Esophagus muscularis mucosa (tissue), 4 donors: Measurements from ENCODE around the gene ATPAF1. TPM values are rescaled to one million over a fixed set of nuclear protein-coding genes. Genes with fewer than 3 reads are reported as not detected.

Source experiments
- DNase-seq: peaks from one replicate; pipeline ENCODE4 v3.0.0-alpha.2; 2017; ENCODE audit errors: extremely low spot score
- H3K27ac ChIP-seq, 4 donors: fragments of 200-600 bp; sonication (generic); replicated peaks in 1 of 4; 1 replicate in 3 of 4; 2 replicates in 1 of 4; pipeline ENCODE4 v1.5.1; 2016 to 2019; ENCODE audit warnings: mild to moderate bottlenecking in 1 of 4
- H3K27me3 ChIP-seq, 4 donors: fragments of 200-600 bp; sonication (generic); one replicate each; pipeline versions ENCODE4 v1.5.1 to v1.6.0; 2016 to 2019
- H3K36me3 ChIP-seq, 4 donors: fragments of 200-600 bp; sonication (generic); one replicate each; pipeline ENCODE4 v1.5.1; 2016 to 2019
- H3K4me1 ChIP-seq, 4 donors: fragments of 200-600 bp; sonication (generic); one replicate each; pipeline ENCODE4 v1.5.1; 2016 to 2019
- H3K4me3 ChIP-seq, 4 donors: fragments of 200-600 bp; sonication (generic); 1 replicate in 2 of 4; 2 replicates in 2 of 4; pipeline ENCODE4 v1.5.1; 2016 to 2019; ENCODE audit warnings: mild to moderate bottlenecking in 4 of 4, moderate library complexity in 1 of 4
- H3K9me3 ChIP-seq, 4 donors: fragments of 200-600 bp; sonication (generic); 1 replicate in 3 of 4; 2 replicates in 1 of 4; pipeline ENCODE4 v1.5.1; 2016 to 2019
- EP300 ChIP-seq: sonication (generic); formaldehyde crosslinking; IDR thresholded peaks from one replicate; pipeline ENCODE4 v1.6.1; 2017; ENCODE audit warnings: antibody characterized with exemption
- POLR2A ChIP-seq: fragments of 450-650 bp; IDR thresholded peaks from one replicate; pipeline ENCODE4 v1.6.1; 2017; ENCODE audit warnings: antibody characterized with exemption, moderate library complexity, mild to moderate bottlenecking, low read depth
- POLR2AphosphoS5 ChIP-seq, 2 donors: sonication (generic); formaldehyde crosslinking; IDR thresholded peaks; one replicate each; pipeline ENCODE4 v1.6.1; 2017; ENCODE audit warnings: antibody characterized with exemption in 2 of 2
- WGBS: methylation state at CpG from one replicate; pipeline ENCODE4 v1.1.5; 2018; 5-methylcytosine and 5-hydroxymethylcytosine counted together
- intact Hi-C: fragments of 100-400 bp; cut with DNase I; formaldehyde crosslinking; loops from one replicate; pipeline ENCODE4 v1.15.1; 2023
- total RNA-seq, 4 donors: library from RNA; depleted of rRNA; stranded (reverse); fragments of >200 nt; gene quantifications; one replicate each; pipeline versions ENCODE4 v1.1.0 to v1.2.1, GENCODE V29; 2016
- TF ChIP-seq, protein P1 (sequence below), 3 experiments: fragments of 200-600 bp in 2 of 3; fragments of 450-650 bp in 1 of 3; sonication (generic) in 2 of 3; IDR thresholded peaks; one replicate each; pipeline ENCODE4 v1.5.1; 2017 to 2019; ENCODE audit warnings: antibody characterized with exemption in 3 of 3, mild to moderate bottlenecking in 2 of 3, moderate library complexity in 1 of 3

The ATPAF1 gene
- total RNA-seq, 4 donors from 2014 or later = 64.4 to 88.0 (median 68.5) TPM

DNA sequence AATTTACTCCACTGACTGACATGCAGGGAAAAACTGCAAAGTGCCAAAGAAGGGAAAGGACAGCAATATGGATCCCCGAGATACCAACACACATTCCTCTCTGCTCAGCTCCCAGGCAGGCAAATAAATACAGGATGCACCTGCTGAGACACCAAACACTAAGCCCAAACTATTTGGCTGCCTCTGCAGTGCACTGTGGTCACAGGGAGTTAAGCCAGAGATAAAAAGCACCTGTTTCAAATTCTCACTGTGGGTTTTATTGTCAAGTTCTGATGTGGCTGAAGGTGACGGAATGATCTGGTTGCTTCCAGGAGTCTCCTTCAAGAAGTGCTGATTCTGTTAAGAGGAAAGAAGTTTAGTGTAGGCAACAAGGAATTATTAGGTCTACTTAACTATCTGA lies 21.2 kb upstream of the ATPAF1 start:
- no peaks in the 10 kb centered on the region for H3K9me3 ChIP-seq

DNA sequence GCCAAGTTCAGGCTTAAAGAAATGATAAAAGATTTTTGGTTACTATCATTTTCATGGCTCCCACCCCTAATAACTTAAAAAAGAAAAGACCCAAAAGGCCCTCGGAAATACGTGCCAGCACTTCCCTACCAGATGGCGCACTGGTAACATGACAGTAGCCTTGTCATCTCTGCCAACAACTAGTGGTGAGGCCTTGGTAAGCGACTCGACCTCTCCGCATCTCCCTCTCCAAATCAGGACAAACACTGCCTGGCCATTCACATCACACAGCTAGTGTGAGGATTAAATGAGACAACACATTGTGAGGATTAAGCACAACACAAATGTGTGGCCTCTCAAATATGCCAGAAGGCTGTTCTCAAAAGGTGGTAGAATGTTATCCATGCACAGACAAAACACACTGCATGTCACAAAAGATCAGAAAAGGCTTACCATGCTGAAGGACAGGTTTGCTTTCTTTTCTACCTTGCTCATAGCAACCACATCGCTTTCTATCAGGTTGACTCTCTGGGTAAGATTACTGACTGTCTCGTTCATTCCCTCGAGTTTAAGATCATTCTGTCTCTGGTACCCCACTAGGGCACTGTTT lies 19.9 kb upstream of the ATPAF1 start:
- H3K4me1 ChIP-seq = peaks cover 14 to 38% (median 31%) of the 10 kb centered on the region in 4 donors
- TF ChIP-seq POLR2AphosphoS5 (IDR thresholded peaks at IDR 0.05) = no peak
- no peak for TF ChIP-seq POLR2A
- TF ChIP-seq, protein P1, sequence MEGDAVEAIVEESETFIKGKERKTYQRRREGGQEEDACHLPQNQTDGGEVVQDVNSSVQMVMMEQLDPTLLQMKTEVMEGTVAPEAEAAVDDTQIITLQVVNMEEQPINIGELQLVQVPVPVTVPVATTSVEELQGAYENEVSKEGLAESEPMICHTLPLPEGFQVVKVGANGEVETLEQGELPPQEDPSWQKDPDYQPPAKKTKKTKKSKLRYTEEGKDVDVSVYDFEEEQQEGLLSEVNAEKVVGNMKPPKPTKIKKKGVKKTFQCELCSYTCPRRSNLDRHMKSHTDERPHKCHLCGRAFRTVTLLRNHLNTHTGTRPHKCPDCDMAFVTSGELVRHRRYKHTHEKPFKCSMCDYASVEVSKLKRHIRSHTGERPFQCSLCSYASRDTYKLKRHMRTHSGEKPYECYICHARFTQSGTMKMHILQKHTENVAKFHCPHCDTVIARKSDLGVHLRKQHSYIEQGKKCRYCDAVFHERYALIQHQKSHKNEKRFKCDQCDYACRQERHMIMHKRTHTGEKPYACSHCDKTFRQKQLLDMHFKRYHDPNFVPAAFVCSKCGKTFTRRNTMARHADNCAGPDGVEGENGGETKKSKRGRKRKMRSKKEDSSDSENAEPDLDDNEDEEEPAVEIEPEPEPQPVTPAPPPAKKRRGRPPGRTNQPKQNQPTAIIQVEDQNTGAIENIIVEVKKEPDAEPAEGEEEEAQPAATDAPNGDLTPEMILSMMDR (IDR thresholded peaks at IDR 0.05) = no peak
- TF ChIP-seq EP300 = no peak
- WGBS = 71% methylated on average over 9 of the region's 9 CpGs
- H3K27me3 ChIP-seq = no peaks in the 10 kb centered on the region
- H3K9me3 ChIP-seq = no peaks in the 10 kb centered on the region
- H3K36me3 ChIP-seq = peaks cover 52 to 88% (median 70%) of the 10 kb centered on the region in 4 donors
- H3K4me3 ChIP-seq = no peak overlapping the region
- peak; percentile 87 for DNase-seq
- intact Hi-C loops = no loop called here
- H3K27ac ChIP-seq = peak overlapping the region; percentile 40 to 57 (median 50)

More for the DNA sequence above, 21.2 kb upstream of the ATPAF1 start:
- peaks cover 14 to 44% (median 38%) of the 10 kb centered on the region in 4 donors for H3K4me1 ChIP-seq
- TF ChIP-seq POLR2A = no peak
- intact Hi-C loops = no loop called here
- DNase-seq = no peak
- H3K4me3 ChIP-seq = no peak overlapping the region
- 67% methylated on average over 2 of the region's 2 CpGs for WGBS
- peaks cover 38 to 74% (median 56%) of the 10 kb centered on the region in 4 donors for H3K36me3 ChIP-seq
- H3K27ac ChIP-seq = no peak overlapping the region
- H3K27me3 ChIP-seq = no peaks in the 10 kb centered on the region

DNA sequence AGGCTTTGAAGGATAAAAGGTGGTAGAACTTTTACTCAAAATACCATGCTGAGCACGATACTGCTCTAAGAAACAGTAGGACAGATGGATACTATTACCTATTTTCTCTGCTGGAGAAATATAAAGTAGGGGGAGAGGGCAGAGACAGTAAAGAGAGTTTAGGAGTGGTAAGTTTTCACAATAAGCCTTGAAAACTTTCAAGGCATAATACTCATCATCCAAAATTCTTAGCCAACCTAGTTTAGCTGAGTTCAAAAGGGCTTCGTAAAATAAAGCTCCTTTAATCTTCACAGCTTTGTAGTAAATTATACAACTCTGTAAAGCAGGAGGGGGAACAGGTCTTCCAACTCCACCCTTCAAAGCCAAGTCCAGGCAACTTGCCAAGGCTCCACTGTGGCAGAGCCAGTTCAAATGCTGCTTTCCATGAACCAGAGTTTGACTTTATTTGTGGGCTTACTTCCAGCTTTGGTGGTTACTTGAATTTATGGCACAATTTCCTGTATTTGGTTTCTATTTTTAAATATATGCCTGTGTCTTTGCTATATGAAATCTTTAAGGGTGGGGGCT lies 19.0 kb upstream of the ATPAF1 start:
- 28% methylated on average over 2 of the region's 2 CpGs for WGBS
- H3K9me3 ChIP-seq = no peaks in the 10 kb centered on the region

DNA sequence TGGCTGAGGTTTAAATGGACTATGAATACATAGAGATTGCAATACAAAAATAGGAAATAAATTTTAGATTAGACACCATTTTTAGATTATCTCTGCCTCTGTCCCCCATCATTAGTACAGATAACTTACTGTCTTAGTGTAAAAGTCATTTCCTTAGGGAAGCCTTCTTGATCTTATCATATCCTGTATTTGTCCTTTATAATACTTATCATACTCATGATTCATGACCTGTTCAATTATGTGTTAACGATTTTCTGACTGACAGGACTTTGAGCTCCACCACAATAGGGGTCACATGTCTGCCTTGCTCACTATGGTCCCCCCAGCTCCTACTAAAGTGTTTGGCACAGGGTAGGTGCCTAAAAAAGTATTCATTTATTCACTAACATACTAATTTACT lies 18.1 kb upstream of the ATPAF1 start:
- Histone ChIP-seq H3K4me3 (no peak overlapping the region), H3K9me3 (no peaks in the 10 kb centered on the region), H3K36me3 (peaks cover 55 to 100% (median 80%) of the 10 kb centered on the region in 4 donors), H3K27ac (peak overlapping the region in 1 of 4 donors; percentile 55), H3K27me3 (no peaks in the 10 kb centered on the region), H3K4me1 (peaks cover 12 to 25% (median 21%) of the 10 kb centered on the region in 4 donors)
- WGBS = 71% methylated on average over 1 of the region's 1 CpG
- intact Hi-C loops = no loop called here
- no peak for DNase-seq
- TF ChIP-seq, protein P1 (IDR thresholded peaks at IDR 0.05) = no peak
- TF ChIP-seq POLR2A (no peak), EP300 (no peak), POLR2AphosphoS5 (IDR thresholded peaks at IDR 0.05) (no peak)

More for the DNA sequence above, 19.0 kb upstream of the ATPAF1 start:
- H3K36me3 ChIP-seq = peaks cover 57 to 96% (median 78%) of the 10 kb centered on the region in 4 donors
- peaks cover 13 to 31% (median 25%) of the 10 kb centered on the region in 4 donors for H3K4me1 ChIP-seq
- no peaks in the 10 kb centered on the region for H3K27me3 ChIP-seq
- peak overlapping the region; percentile 40 to 57 (median 50) for H3K27ac ChIP-seq
- H3K4me3 ChIP-seq = no peak overlapping the region
- DNase-seq = no peak
- intact Hi-C loops = no loop called here
- TF ChIP-seq EP300 (no peak), POLR2AphosphoS5 (IDR thresholded peaks at IDR 0.05) (peak; percentile 18 to 43)

DNA sequence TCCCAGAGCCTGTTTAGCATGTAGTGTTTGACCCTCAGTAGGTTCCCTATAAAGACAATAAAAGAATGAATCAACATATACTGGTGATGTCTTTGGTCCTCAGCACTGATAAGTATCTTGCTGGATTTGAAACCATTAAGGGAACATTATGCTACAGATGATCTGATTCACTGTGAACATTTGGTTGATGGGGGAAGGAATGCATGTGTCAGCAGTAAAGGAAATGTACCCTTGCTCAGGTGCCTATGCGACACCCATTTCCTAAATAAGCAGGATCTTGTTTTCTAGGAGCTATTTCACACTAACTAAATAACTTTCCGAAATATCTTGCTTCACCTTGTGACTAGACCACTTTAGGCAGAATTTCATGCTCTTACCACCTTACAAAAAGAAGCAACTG lies 16.5 kb upstream of the ATPAF1 start:
- TF ChIP-seq EP300 = no peak
- TF ChIP-seq POLR2AphosphoS5 (IDR thresholded peaks at IDR 0.05) = no peak
- TF ChIP-seq POLR2A = no peak
- TF ChIP-seq, protein P1 (IDR thresholded peaks at IDR 0.05) = no peak
- H3K36me3 ChIP-seq = peaks cover 40 to 98% (median 80%) of the 10 kb centered on the region in 4 donors
- WGBS = 97% methylated on average over 2 of the region's 2 CpGs

More for the DNA sequence above, 16.5 kb upstream of the ATPAF1 start:
- no peak overlapping the region for H3K27ac ChIP-seq
- no peak for DNase-seq
- H3K9me3 ChIP-seq = no peaks in the 10 kb centered on the region
- no peaks in the 10 kb centered on the region for H3K27me3 ChIP-seq
- peaks cover 12 to 25% (median 21%) of the 10 kb centered on the region in 4 donors for H3K4me1 ChIP-seq
- intact Hi-C loops = no loop called here
- H3K4me3 ChIP-seq = no peak overlapping the region
